ENCODE data around the gene KRT86. TPM values are rescaled to one million over a fixed set of nuclear protein-coding genes. Genes with fewer than 3 reads are reported as not detected.

Gene KRT86
- total and polyA plus RNA-seq, 10 donors = 0.08 to 0.26 (median 0.13) TPM; not detected in 6

DNA sequence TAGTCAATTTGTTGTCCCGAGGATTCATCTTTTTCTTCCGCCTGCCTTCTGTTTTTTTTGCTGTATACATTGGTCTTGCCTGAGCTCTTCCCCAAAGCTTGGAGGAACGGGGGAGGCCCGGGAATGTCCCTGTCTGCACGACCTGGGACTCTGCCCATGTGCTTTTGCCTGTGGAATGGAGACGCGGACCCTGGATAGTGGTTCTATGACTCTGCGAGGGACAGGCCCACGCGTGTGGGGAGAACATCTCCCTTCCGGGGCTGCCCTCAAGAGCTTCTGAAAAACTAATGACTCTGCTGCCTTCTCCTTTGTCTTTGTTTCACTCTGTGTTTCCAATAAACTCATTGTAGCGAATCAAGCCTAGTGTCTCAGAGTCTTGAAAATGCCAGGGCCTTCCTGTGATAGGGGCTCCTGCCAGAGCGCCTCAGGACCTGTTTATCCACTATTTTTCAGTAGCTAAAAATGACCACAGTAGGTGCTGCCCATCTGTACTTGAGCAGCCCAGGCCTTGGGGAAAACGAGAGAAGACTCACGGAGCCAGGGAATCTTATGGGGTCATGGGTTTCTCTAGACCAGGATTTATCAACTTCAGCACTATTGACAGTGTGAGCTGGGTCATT lies 34.5 kb downstream of the KRT86 start:
- WGBS, 5 donors = 53 to 61% (median 55%) methylated on average over 15 of the region's 15 CpGs
- TF ChIP-seq POLR2AphosphoS5 (IDR thresholded peaks at IDR 0.05) (no peak), POLR2A (IDR thresholded peaks at IDR 0.05) (no peak)
- TF ChIP-seq, protein P1, sequence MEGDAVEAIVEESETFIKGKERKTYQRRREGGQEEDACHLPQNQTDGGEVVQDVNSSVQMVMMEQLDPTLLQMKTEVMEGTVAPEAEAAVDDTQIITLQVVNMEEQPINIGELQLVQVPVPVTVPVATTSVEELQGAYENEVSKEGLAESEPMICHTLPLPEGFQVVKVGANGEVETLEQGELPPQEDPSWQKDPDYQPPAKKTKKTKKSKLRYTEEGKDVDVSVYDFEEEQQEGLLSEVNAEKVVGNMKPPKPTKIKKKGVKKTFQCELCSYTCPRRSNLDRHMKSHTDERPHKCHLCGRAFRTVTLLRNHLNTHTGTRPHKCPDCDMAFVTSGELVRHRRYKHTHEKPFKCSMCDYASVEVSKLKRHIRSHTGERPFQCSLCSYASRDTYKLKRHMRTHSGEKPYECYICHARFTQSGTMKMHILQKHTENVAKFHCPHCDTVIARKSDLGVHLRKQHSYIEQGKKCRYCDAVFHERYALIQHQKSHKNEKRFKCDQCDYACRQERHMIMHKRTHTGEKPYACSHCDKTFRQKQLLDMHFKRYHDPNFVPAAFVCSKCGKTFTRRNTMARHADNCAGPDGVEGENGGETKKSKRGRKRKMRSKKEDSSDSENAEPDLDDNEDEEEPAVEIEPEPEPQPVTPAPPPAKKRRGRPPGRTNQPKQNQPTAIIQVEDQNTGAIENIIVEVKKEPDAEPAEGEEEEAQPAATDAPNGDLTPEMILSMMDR (IDR thresholded peaks at IDR 0.05 in 8 of 11, conservative IDR thresholded peaks at IDR 0.05 in 3 of 11) = no peak
- H3K4me1 ChIP-seq = peaks cover 0 to 20% (median 11%) of the 10 kb centered on the region in 6 donors
- H3K9me3 ChIP-seq = no peaks in the 10 kb centered on the region
- peaks cover 4 to 79% (median 23%) of the 10 kb centered on the region in 7 donors for H3K27me3 ChIP-seq (replicated peaks in 1 of 7)
- H3K36me3 ChIP-seq = no peaks in the 10 kb centered on the region
- peak overlapping the region in 2 of 8 donors; percentile 5 to 18 for H3K27ac ChIP-seq
- DNase-seq = peak; percentile 43
- H3K4me3 ChIP-seq = peak overlapping the region in 5 of 8 donors; percentile 12 to 61 (median 29)
- intact Hi-C loops (cut with DNase I; ENCODE audit: low total_unique reads) = no loop called here

- H3K9me3 ChIP-seq = no peaks in the 10 kb centered on the region
- H3K27ac ChIP-seq = no peak overlapping the region
- peaks cover 0 to 13% (median 8%) of the 10 kb centered on the region in 6 donors for H3K4me1 ChIP-seq
- H3K36me3 ChIP-seq = no peaks in the 10 kb centered on the region
- no peak overlapping the region for H3K4me3 ChIP-seq
- DNase-seq = peak; percentile 29
- TF ChIP-seq POLR2AphosphoS5 (IDR thresholded peaks at IDR 0.05) (no peak), POLR2A (IDR thresholded peaks at IDR 0.05) (no peak)
- TF ChIP-seq, protein P1 (IDR thresholded peaks at IDR 0.05 in 8 of 11, conservative IDR thresholded peaks at IDR 0.05 in 3 of 11) = no peak
- intact Hi-C loops (cut with DNase I; ENCODE audit: low total_unique reads) = no loop called here
- 75 to 86% (median 76%) methylated on average over 4 to 5 of the region's 5 CpGs for WGBS, 5 donors
- H3K27me3 ChIP-seq (replicated peaks in 1 of 7) = peaks cover 4 to 73% (median 23%) of the 10 kb centered on the region in 7 donors
Observed at GRCh38 chr12:52310622-52311284, 36.3 kb downstream of the KRT86 start.

GRCh38 chr12:52311285-52311648 lies 36.8 kb downstream of the KRT86 start:
- DNase-seq = peak; percentile 27
- Histone ChIP-seq H3K4me3 (no peak overlapping the region), H3K27ac (no peak overlapping the region), H3K4me1 (peaks cover 0 to 13% (median 8%) of the 10 kb centered on the region in 6 donors), H3K36me3 (no peaks in the 10 kb centered on the region), H3K9me3 (no peaks in the 10 kb centered on the region), H3K27me3 (replicated peaks in 1 of 7) (peaks cover 4 to 68% (median 23%) of the 10 kb centered on the region in 7 donors)
- 85 to 96% (median 89%) methylated on average over 3 of the region's 3 CpGs for WGBS, 5 donors
- TF ChIP-seq, protein P1 (IDR thresholded peaks at IDR 0.05 in 8 of 11, conservative IDR thresholded peaks at IDR 0.05 in 3 of 11) = no peak
- TF ChIP-seq POLR2AphosphoS5 (IDR thresholded peaks at IDR 0.05) (no peak), POLR2A (IDR thresholded peaks at IDR 0.05) (no peak)
- intact Hi-C loops (cut with DNase I; ENCODE audit: low total_unique reads) = no loop called here

- H3K9me3 ChIP-seq = no peaks in the 10 kb centered on the region
- TF ChIP-seq POLR2AphosphoS5 (IDR thresholded peaks at IDR 0.05) = no peak
- TF ChIP-seq POLR2A (IDR thresholded peaks at IDR 0.05) = no peak
- TF ChIP-seq, protein P1 (IDR thresholded peaks at IDR 0.05 in 8 of 11, conservative IDR thresholded peaks at IDR 0.05 in 3 of 11) = no peak
- DNase-seq = no peak
- H3K4me3 ChIP-seq = no peak overlapping the region
- intact Hi-C loops (cut with DNase I; ENCODE audit: low total_unique reads) = no loop called here
- peaks cover 0 to 13% (median 8%) of the 10 kb centered on the region in 6 donors for H3K4me1 ChIP-seq
- H3K27ac ChIP-seq = no peak overlapping the region
- no peaks in the 10 kb centered on the region for H3K36me3 ChIP-seq
- 74 to 92% (median 77%) methylated on average over 4 of the region's 4 CpGs for WGBS, 5 donors
- peaks cover 4 to 60% (median 23%) of the 10 kb centered on the region in 7 donors for H3K27me3 ChIP-seq (replicated peaks in 1 of 7)
Observed at GRCh38 chr12:52312086-52312485, 37.6 kb downstream of the KRT86 start.

Data from spleen (tissue), 11 donors.